Activated B cell treated with CpG ODN at 0.5 μM for 24 hours (primary cell): ENCODE results near the gene SSR3. TPM values are rescaled to one million over a fixed set of nuclear protein-coding genes. Genes with fewer than 3 reads are reported as not detected.

Experiments
- ATAC-seq: fragments of 200-7000 bp; cut with Tn5 transposase; one replicate; pipeline ENCODE4 v1.10.0; 2021; ENCODE audit warnings: low read depth, mild to moderate bottlenecking, moderate library complexity
- CTCF ChIA-PET: fragments of 350-600 bp; sonication (Branson Sonifier 250); formaldehyde crosslinking; loops from one replicate; lab custom pipeline; 2021; ENCODE audit warnings: antibody characterized with exemption; lab: Charles Lee
- POLR2A ChIA-PET: fragments of 350-600 bp; sonication (Branson Sonifier 250); formaldehyde crosslinking; loops from one replicate; lab custom pipeline; 2021; ENCODE audit warnings: antibody characterized with exemption; lab: Charles Lee
- DNase-seq: peaks from one replicate; pipeline ENCODE4 v3.0.0; 2022
- H3K27ac Mint-ChIP-seq: one replicate; pipeline ENCODE4 v1.8.0; 2020; ENCODE audit warnings: mixed read lengths
- H3K27me3 Mint-ChIP-seq: one replicate; pipeline ENCODE4 v1.8.0; 2021; ENCODE audit warnings: mixed read lengths
- H3K36me3 Mint-ChIP-seq: one replicate; pipeline ENCODE4 v1.8.0; 2021; ENCODE audit warnings: low read depth, mixed read lengths
- H3K4me1 Mint-ChIP-seq: one replicate; pipeline ENCODE4 v1.8.0; 2021; ENCODE audit warnings: mixed read lengths
- H3K4me3 Mint-ChIP-seq: one replicate; pipeline ENCODE4 v1.8.0; 2020; ENCODE audit warnings: mild to moderate bottlenecking, mixed read lengths
- H3K9me3 Mint-ChIP-seq: one replicate; pipeline ENCODE4 v1.8.0; 2020; ENCODE audit warnings: mixed read lengths
- intact Hi-C: fragments of 100-400 bp; cut with micrococcal nuclease; formaldehyde crosslinking; loops from one replicate; pipeline ENCODE4 v1.15.1; 2024
- total RNA-seq: library from RNA; stranded (reverse); gene quantifications from 2 replicates; pipeline ENCODE4 v1.2.3, GENCODE V29; 2022
- TF ChIP-seq, protein P1 (sequence below): fragments of 200-600 bp; IDR thresholded peaks from one replicate; pipeline ENCODE4 v1.8.0; 2022; ENCODE audit warnings: antibody characterized with exemption, mild to moderate bottlenecking

SSR3 gene
- total RNA-seq, 1 donor from 2014 or later, result 64.3 TPM

DNA sequence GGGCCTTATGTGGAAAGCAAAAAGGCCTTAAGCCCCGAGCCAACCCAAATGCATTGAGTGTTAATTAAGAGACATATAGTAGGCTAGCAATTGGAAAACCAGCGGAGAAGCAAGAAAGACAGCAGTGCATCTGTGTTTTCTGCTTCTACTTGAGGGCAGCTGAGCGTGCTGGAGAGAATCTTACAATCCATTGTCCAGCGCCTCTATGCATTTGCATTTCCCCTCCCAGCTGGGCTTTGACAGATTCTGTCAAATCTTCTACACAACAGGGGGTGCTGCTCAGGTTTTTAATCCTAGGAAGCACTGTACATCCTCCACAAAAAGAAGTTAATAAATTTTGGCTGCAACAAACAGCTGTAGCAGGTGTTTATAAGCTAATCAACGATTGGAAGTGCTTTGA is 23.9 kb downstream of the SSR3 start:
- no peaks in the 10 kb centered on the region for H3K4me1 Mint-ChIP-seq
- H3K27me3 Mint-ChIP-seq, result no peaks in the 10 kb centered on the region
- H3K4me3 Mint-ChIP-seq, result no peak overlapping the region
- no peak for ATAC-seq
- no peaks in the 10 kb centered on the region for H3K9me3 Mint-ChIP-seq
- DNase-seq, result no peak
- ChIA-PET CTCF (no interaction called here), POLR2A (no interaction called here)
- H3K27ac Mint-ChIP-seq, result no peak overlapping the region
- peaks cover 5% of the 10 kb centered on the region for H3K36me3 Mint-ChIP-seq
- intact Hi-C loops, result no loop called here
- TF ChIP-seq, protein P1, sequence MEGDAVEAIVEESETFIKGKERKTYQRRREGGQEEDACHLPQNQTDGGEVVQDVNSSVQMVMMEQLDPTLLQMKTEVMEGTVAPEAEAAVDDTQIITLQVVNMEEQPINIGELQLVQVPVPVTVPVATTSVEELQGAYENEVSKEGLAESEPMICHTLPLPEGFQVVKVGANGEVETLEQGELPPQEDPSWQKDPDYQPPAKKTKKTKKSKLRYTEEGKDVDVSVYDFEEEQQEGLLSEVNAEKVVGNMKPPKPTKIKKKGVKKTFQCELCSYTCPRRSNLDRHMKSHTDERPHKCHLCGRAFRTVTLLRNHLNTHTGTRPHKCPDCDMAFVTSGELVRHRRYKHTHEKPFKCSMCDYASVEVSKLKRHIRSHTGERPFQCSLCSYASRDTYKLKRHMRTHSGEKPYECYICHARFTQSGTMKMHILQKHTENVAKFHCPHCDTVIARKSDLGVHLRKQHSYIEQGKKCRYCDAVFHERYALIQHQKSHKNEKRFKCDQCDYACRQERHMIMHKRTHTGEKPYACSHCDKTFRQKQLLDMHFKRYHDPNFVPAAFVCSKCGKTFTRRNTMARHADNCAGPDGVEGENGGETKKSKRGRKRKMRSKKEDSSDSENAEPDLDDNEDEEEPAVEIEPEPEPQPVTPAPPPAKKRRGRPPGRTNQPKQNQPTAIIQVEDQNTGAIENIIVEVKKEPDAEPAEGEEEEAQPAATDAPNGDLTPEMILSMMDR, result no peak

DNA sequence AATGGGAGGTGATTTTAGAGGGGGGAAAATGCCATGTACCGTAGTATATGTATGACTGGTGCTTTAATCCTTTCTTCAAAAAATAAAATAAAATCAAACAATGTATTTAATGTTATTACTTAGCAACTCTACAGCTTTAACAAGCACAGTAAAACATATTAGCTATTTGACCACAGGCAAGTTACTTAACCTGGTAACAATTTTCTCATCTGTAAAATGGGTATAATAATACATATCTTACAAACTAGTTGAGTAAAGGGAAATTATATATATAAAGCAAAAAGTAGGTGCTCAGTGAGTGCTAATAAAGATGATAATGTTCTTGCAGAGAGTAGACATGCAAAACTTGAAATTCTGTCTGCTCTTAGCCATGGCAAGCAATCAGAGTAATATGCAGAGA is 27.9 kb downstream of the SSR3 start:
- Mint-ChIP-seq H3K4me3 (no peak overlapping the region), H3K27ac (no peak overlapping the region), H3K9me3 (no peaks in the 10 kb centered on the region), H3K4me1 (peaks cover 9% of the 10 kb centered on the region), H3K27me3 (no peaks in the 10 kb centered on the region), H3K36me3 (peaks cover 2% of the 10 kb centered on the region)
- DNase-seq (no peak), ATAC-seq (no peak)
- ChIA-PET POLR2A (no interaction called here), CTCF (no interaction called here)
- TF ChIP-seq, protein P1, result no peak
- intact Hi-C loops, result no loop called here

DNA sequence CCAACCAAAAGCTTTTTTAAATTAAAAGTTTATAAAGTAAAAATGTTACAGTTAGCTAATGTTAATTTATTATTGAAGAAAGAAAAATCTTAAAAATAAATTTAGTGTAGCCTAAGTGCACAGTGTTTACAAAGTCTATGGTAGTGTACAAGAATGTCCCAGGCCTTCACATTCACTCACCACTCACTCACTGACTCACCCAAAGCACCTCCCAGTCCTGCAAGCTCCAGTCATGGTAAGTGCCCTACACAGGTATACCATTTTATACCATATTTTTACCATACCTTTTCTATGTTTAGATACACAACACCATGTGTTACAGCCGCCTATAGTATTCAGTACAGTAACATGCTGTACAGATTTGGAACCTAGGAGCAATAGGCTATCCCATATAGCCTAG is 29.1 kb downstream of the SSR3 start:
- TF ChIP-seq, protein P1, result no peak
- H3K4me1 Mint-ChIP-seq, result peaks cover 9% of the 10 kb centered on the region
- H3K36me3 Mint-ChIP-seq, result peaks cover 2% of the 10 kb centered on the region
- H3K9me3 Mint-ChIP-seq, result no peaks in the 10 kb centered on the region
- intact Hi-C loops, result no loop called here
- no peaks in the 10 kb centered on the region for H3K27me3 Mint-ChIP-seq
- DNase-seq (no peak), ATAC-seq (no peak)
- no peak overlapping the region for H3K27ac Mint-ChIP-seq
- ChIA-PET CTCF (interaction anchor here (1.6 kb wide), 2 partner anchors 16 to 375 kb away, joined by 4 to 7 read pairs; no protein-coding TSS in a partner anchor), POLR2A (interaction anchor here (0.6 kb wide), 1 partner anchor 564 kb away, joined by 3 read pairs; no protein-coding TSS in a partner anchor)
- H3K4me3 Mint-ChIP-seq, result no peak overlapping the region

DNA sequence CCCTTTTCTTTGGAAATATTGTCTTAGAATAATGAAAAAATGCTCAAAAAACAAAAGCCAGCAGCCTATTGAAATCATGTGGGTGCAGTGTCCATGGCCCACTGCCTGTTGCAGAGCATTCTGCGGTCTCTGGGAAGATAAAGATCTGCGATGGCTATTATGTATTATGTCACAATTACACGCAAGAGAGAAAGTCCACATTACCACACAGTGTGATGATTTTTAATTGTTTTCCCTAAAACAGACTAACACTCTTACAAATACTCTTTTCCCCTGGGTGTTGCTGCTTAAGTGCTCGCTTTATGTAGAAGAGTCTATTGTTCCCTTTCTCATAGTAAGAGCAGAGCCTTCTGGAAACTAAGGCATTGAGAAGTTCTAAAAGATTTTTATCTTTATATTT is 32.2 kb downstream of the SSR3 start:
- TF ChIP-seq, protein P1, result no peak
- no peaks in the 10 kb centered on the region for H3K36me3 Mint-ChIP-seq
- intact Hi-C loops, result loop anchor here (5.0 kb wide), 1 partner anchor 40 kb away; no protein-coding TSS in a partner anchor
- no peak for ATAC-seq
- no peak overlapping the region for H3K4me3 Mint-ChIP-seq
- H3K9me3 Mint-ChIP-seq, result no peaks in the 10 kb centered on the region
- no peak overlapping the region for H3K27ac Mint-ChIP-seq
- CTCF ChIA-PET, result interaction anchor here (1.6 kb wide), 1 partner anchor 13 kb away, joined by 5 read pairs; no protein-coding TSS in a partner anchor
- H3K4me1 Mint-ChIP-seq, result peaks cover 9% of the 10 kb centered on the region
- POLR2A ChIA-PET, result no interaction called here
- DNase-seq, result no peak
- peaks cover 8% of the 10 kb centered on the region for H3K27me3 Mint-ChIP-seq

DNA sequence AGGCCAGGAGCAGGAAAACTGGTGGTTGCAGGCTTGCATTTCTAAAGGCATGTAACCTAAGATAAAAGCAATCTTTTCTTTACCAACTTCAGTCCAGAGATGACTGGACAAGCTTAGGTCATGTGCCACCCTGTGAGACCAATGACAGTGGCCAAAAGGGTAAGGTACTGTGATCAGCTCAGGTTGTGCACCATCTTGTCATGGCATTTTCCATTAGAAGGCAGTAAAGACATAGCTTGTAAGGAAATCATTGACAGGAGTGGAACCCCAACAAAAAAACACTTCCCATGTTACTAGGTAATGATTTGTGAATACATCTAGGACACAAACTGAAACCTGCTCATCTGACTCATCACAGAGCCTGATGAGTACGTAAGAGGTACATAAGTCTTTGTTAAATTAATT is 35.2 kb downstream of the SSR3 start:
- DNase-seq (no peak), ATAC-seq (no peak)
- TF ChIP-seq, protein P1, result no peak
- Mint-ChIP-seq H3K27ac (no peak overlapping the region), H3K9me3 (no peaks in the 10 kb centered on the region), H3K4me3 (no peak overlapping the region), H3K4me1 (peaks cover 6% of the 10 kb centered on the region), H3K27me3 (peaks cover 8% of the 10 kb centered on the region), H3K36me3 (no peaks in the 10 kb centered on the region)
- ChIA-PET CTCF (no interaction called here), POLR2A (no interaction called here)
- intact Hi-C loops, result loop anchor here (5.0 kb wide), 1 partner anchor 37 kb away; no protein-coding TSS in a partner anchor
